A673 (cell line): ENCODE results near the gene EPHA4. TPM values are rescaled to one million over a fixed set of nuclear protein-coding genes. Genes with fewer than 3 reads are reported as not detected.

Experiments used
- BruUV-seq: library from RNA; stranded (reverse); fragments of 400-500 nt; replicated peaks from 2 replicates; lab custom pipeline; 2021; lab: Mats Ljungman, UMichigan
- CTCF ChIA-PET: fragments of 300-600 bp; sonication (Branson Sonifier 250); formaldehyde crosslinking; loops from one replicate; lab custom pipeline; 2022; ENCODE audit warnings: antibody characterized with exemption; lab: Charles Lee
- POLR2A ChIA-PET: fragments of 300-600 bp; sonication (Branson Sonifier 250); formaldehyde crosslinking; loops from one replicate; lab custom pipeline; 2022; ENCODE audit warnings: antibody characterized with exemption; ENCODE audit not compliant: low non-redundant PET; lab: Charles Lee
- DNase-seq: peaks from one replicate; pipeline ENCODE4 v3.0.0-alpha.2; 2015; ENCODE audit warnings: low spot score
- H3K27ac ChIP-seq: fragments of 200-600 bp; sonication (generic); 2 replicates; pipeline ENCODE4 v1.5.1; 2016; ENCODE audit warnings: mixed run types, low read depth, mild to moderate bottlenecking, mixed read lengths, antibody characterized with exemption, low read length; ENCODE audit not compliant: poor library complexity, severe bottlenecking
- H3K27me3 ChIP-seq: fragments of 200-600 bp; sonication (generic); replicated peaks from 2 replicates; pipeline ENCODE4 v1.6.1; 2017; ENCODE audit warnings: mixed run types, low read depth, mild to moderate bottlenecking, mixed read lengths, antibody characterized with exemption, low read length; ENCODE audit not compliant: insufficient read depth, poor library complexity
- H3K36me3 ChIP-seq: fragments of 200-600 bp; sonication (generic); 2 replicates; pipeline ENCODE4 v1.6.1; 2016; ENCODE audit warnings: mixed run types, mild to moderate bottlenecking, mixed read lengths, antibody characterized with exemption, low read length; ENCODE audit not compliant: insufficient read depth, poor library complexity, severe bottlenecking
- H3K4me1 ChIP-seq: fragments of 200-600 bp; sonication (generic); 2 replicates; pipeline ENCODE4 v1.6.1; 2017; ENCODE audit warnings: mixed run types, mild to moderate bottlenecking, mixed read lengths, antibody characterized with exemption, low read length; ENCODE audit not compliant: insufficient read depth, poor library complexity, severe bottlenecking
- H3K4me3 ChIP-seq: fragments of 200-600 bp; sonication (generic); 2 replicates; pipeline ENCODE4 v1.5.1; 2016; ENCODE audit warnings: low read depth, mixed run types, mild to moderate bottlenecking, mixed read lengths, low read length; ENCODE audit not compliant: poor library complexity, severe bottlenecking
- H3K9me3 ChIP-seq: fragments of 200-600 bp; sonication (generic); 2 replicates; pipeline ENCODE4 v1.6.1; 2016; ENCODE audit warnings: mixed run types, low read depth, mild to moderate bottlenecking, mixed read lengths, antibody characterized with exemption, low read length; ENCODE audit not compliant: poor library complexity, severe bottlenecking
- EZH2 ChIP-seq: fragments of 200-600 bp; sonication (generic); IDR thresholded peaks from 2 replicates; pipeline ENCODE4 v1.6.1; 2017; ENCODE audit warnings: borderline replicate concordance, low read depth, mild to moderate bottlenecking, mixed read lengths, antibody characterized with exemption, low read length; ENCODE audit not compliant: poor library complexity, severe bottlenecking
- intact Hi-C: fragments of 100-400 bp; cut with micrococcal nuclease; formaldehyde crosslinking; loops from one replicate; pipeline ENCODE4 v1.10.0; 2022; ENCODE audit not compliant: unreplicated experiment
- total RNA-seq: library from RNA; stranded (reverse); gene quantifications from 2 replicates; pipeline ENCODE4 v1.2.3, GENCODE V29; 2021
- TF ChIP-seq, protein P1 (sequence below): fragments of 300-800, 200-600 bp; sonication (generic); conservative IDR thresholded peaks from 2 replicates; pipeline ENCODE4 v1.5.1; 2017; ENCODE audit warnings: low read depth, mild to moderate bottlenecking, antibody characterized with exemption, low read length, moderate library complexity, mixed read lengths

The EPHA4 gene
- total RNA-seq, 1 experiment from 2014 or later: 39.5 TPM

DNA sequence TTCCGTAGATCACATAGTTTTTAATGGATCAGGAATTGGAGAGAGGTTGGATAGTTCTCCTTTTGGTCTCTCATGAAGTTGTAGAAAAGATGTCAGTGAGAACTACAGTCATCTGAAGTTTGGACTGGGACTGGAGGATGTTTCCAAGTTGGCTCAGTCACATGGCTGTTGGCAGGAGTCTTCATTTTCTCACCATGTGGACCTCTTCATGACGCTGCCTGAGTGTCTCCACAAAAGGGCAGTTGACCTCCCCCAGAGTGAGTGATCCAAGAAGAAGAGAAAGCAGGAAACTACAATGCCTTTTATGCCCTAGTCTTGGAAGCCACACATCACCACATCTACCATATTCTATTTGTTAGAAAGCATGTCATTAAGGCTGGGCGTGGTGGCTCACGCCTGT lies 171.7 kb downstream of the EPHA4 start:
- no peaks in the 10 kb centered on the region for H3K36me3 ChIP-seq
- no peak for TF ChIP-seq EZH2
- TF ChIP-seq, protein P1, sequence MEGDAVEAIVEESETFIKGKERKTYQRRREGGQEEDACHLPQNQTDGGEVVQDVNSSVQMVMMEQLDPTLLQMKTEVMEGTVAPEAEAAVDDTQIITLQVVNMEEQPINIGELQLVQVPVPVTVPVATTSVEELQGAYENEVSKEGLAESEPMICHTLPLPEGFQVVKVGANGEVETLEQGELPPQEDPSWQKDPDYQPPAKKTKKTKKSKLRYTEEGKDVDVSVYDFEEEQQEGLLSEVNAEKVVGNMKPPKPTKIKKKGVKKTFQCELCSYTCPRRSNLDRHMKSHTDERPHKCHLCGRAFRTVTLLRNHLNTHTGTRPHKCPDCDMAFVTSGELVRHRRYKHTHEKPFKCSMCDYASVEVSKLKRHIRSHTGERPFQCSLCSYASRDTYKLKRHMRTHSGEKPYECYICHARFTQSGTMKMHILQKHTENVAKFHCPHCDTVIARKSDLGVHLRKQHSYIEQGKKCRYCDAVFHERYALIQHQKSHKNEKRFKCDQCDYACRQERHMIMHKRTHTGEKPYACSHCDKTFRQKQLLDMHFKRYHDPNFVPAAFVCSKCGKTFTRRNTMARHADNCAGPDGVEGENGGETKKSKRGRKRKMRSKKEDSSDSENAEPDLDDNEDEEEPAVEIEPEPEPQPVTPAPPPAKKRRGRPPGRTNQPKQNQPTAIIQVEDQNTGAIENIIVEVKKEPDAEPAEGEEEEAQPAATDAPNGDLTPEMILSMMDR: no peak
- BruUV-seq: no TSS peak
- no peak overlapping the region for H3K27ac ChIP-seq
- ChIA-PET POLR2A (no interaction called here), CTCF (no interaction called here)
- H3K4me3 ChIP-seq: no peak overlapping the region
- intact Hi-C loops: no loop called here
- no peaks in the 10 kb centered on the region for H3K27me3 ChIP-seq
- no peaks in the 10 kb centered on the region for H3K4me1 ChIP-seq
- DNase-seq: no peak
- peaks cover 1% of the 10 kb centered on the region for H3K9me3 ChIP-seq

DNA sequence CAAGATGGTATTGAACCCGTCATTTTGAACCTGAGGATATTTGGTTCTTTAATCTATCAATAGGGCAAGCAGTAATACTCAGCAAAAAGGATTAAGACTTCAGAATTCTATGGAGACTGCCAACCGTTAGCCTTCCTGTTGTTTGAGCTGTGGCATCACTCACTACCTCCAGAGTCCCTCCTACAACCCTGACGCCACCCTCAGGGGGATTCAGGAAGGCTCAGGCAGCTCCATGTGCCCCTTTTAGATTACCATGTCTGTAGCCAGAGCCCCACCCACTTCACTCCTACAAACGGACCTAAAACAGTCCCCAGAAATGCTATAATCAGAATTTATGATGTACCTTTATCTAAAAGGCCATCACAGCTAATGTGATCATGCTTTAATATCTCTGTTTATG lies 172.9 kb downstream of the EPHA4 start:
- CTCF ChIA-PET: no interaction called here
- H3K9me3 ChIP-seq: no peaks in the 10 kb centered on the region
- no TSS peak for BruUV-seq
- H3K27me3 ChIP-seq: no peaks in the 10 kb centered on the region
- no peaks in the 10 kb centered on the region for H3K36me3 ChIP-seq
- H3K4me1 ChIP-seq: no peaks in the 10 kb centered on the region
- peak; percentile 38 for DNase-seq
- POLR2A ChIA-PET: no interaction called here
- H3K4me3 ChIP-seq: no peak overlapping the region
- TF ChIP-seq, protein P1: no peak
- no peak for TF ChIP-seq EZH2
- intact Hi-C loops: no loop called here
- H3K27ac ChIP-seq: no peak overlapping the region

DNA sequence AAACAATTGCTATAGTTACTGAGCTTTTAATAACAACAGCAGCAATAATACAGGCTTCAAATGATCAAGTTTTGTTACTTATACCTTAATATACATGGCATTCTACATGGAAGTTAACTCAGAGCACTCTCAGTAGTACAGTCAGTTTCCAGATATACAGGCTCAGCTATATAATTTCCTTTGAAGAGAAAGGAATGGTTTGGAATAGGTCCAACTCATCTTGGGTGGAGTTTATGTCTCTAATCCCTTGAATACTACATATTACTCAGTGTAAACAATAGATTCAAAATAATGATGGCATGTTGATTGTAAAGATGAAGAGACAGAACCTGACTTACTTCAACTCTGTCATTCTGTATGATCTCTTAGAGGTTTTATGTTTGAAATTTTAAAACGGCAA lies 174.9 kb downstream of the EPHA4 start:
- no peak overlapping the region for H3K4me3 ChIP-seq
- no peak overlapping the region for H3K27ac ChIP-seq
- H3K9me3 ChIP-seq: no peaks in the 10 kb centered on the region
- TF ChIP-seq EZH2: no peak
- TF ChIP-seq, protein P1: no peak
- POLR2A ChIA-PET: no interaction called here
- peak; percentile 50 for DNase-seq
- H3K36me3 ChIP-seq: no peaks in the 10 kb centered on the region
- intact Hi-C loops: no loop called here
- no peaks in the 10 kb centered on the region for H3K27me3 ChIP-seq
- no peaks in the 10 kb centered on the region for H3K4me1 ChIP-seq
- CTCF ChIA-PET: no interaction called here
- no TSS peak for BruUV-seq
